Astrocyte of the spinal cord (primary cell): Measurements from ENCODE around the gene GREM1.

Experiments
- DNase-seq: peaks from one replicate; pipeline ENCODE4 v3.0.0; 2011; ENCODE audit warnings: low read depth, low spot score
- H3K4me3 ChIP-seq: 2 replicates; pipeline ENCODE4 v1.5.1; 2011; ENCODE audit warnings: low read depth, mild to moderate bottlenecking, low read length, moderate library complexity
- in situ Hi-C: cut with HindIII; loops from 2 replicates; pipeline ENCODE4 v1.10.0; 2017; ENCODE audit warnings: low sequenced_read_pairs
- TF ChIP-seq, protein P1 (sequence below): IDR thresholded peaks from 2 replicates; pipeline ENCODE4 v1.5.1; 2012; ENCODE audit warnings: low read depth, mild to moderate bottlenecking, low read length, inconsistent platforms

GREM1 gene

DNA sequence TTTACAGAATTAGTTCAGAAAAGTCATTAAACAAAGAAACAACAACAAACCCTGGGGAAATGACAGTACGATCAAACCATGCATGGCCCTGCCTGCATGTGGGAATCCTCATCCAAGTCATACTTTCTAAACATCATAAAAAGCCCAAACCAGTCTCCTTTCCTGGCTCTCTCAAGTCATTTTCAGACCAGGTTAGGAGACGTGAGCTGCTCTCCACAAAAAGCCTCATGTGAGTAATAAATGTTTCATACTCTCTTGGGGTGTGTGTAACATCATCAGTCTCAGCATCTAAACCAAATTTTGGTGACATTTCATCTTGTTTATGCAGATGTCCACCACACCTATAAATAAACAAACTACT, 18.9 kb downstream of the GREM1 start:
- H3K4me3 ChIP-seq, result no peak overlapping the region
- in situ Hi-C loops, result no loop called here
- TF ChIP-seq, protein P1, sequence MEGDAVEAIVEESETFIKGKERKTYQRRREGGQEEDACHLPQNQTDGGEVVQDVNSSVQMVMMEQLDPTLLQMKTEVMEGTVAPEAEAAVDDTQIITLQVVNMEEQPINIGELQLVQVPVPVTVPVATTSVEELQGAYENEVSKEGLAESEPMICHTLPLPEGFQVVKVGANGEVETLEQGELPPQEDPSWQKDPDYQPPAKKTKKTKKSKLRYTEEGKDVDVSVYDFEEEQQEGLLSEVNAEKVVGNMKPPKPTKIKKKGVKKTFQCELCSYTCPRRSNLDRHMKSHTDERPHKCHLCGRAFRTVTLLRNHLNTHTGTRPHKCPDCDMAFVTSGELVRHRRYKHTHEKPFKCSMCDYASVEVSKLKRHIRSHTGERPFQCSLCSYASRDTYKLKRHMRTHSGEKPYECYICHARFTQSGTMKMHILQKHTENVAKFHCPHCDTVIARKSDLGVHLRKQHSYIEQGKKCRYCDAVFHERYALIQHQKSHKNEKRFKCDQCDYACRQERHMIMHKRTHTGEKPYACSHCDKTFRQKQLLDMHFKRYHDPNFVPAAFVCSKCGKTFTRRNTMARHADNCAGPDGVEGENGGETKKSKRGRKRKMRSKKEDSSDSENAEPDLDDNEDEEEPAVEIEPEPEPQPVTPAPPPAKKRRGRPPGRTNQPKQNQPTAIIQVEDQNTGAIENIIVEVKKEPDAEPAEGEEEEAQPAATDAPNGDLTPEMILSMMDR, result no peak
- DNase-seq, result no peak

DNA sequence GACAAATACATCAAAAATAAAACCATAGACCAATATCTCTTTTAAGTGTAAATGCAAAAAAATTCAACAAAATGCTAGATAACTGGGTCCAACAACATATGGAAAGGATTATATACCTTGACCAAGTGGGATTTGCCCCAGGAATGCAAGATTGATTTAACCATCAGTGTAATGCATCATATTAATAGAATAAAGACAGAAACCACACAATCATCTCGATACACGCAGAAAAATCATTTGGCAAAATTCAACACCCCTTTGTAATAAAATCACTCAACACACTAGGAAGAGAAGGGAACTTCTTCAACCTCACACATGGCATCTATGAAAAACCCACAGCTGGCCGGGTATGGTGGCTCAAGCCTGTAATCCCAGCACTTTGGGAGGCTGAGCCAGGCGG, 19.5 kb downstream of the GREM1 start:
- no peak overlapping the region for H3K4me3 ChIP-seq
- TF ChIP-seq, protein P1, result no peak
- in situ Hi-C loops, result no loop called here
- no peak for DNase-seq

DNA sequence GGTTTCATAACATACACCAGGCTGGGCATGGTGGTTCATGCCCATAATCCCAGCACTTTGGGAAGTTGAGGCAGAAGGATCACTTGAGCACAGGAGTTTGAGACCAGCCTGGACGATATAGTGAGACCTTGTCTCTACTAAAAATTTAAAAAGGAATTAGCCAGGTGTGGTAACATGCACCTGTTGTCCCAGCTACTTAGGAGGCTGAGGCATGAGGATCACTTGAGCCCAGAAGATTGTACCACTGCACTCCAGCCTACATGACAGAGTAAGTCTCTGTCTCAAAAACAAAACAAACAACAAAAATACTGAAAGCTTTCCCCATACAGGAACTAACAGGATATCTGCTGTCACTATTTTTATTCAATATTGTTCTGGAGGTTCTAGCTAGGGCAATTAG, 20.9 kb downstream of the GREM1 start:
- H3K4me3 ChIP-seq, result no peak overlapping the region
- no peak for DNase-seq
- TF ChIP-seq, protein P1, result no peak
- in situ Hi-C loops, result no loop called here

DNA sequence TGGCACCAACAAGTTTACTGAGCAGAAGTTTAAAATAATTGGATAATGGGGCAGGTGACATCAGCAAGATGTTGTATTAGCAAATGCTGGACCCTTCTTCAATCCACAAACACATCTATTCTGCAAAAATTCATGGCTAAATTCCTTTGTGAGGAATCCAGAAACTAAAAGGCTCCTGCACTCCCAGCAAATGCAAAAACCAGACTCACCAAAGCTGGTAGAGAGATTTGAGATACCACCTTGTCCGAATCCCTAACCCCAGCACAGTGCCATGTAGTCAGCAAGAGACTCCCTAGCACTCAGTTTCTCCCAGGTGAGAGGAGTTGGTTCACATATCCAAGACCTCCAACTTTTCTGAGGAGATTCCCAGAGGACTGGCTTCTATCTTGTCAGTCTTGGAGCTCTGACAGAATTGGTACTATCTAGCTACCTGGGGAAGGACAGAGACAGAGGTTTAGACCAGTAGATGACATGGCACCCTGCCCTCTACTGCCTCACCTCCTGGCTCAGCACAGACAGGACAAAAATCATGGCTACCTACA, 21.8 kb downstream of the GREM1 start:
- no peak overlapping the region for H3K4me3 ChIP-seq
- TF ChIP-seq, protein P1, result no peak
- in situ Hi-C loops, result no loop called here
- DNase-seq, result no peak

DNA sequence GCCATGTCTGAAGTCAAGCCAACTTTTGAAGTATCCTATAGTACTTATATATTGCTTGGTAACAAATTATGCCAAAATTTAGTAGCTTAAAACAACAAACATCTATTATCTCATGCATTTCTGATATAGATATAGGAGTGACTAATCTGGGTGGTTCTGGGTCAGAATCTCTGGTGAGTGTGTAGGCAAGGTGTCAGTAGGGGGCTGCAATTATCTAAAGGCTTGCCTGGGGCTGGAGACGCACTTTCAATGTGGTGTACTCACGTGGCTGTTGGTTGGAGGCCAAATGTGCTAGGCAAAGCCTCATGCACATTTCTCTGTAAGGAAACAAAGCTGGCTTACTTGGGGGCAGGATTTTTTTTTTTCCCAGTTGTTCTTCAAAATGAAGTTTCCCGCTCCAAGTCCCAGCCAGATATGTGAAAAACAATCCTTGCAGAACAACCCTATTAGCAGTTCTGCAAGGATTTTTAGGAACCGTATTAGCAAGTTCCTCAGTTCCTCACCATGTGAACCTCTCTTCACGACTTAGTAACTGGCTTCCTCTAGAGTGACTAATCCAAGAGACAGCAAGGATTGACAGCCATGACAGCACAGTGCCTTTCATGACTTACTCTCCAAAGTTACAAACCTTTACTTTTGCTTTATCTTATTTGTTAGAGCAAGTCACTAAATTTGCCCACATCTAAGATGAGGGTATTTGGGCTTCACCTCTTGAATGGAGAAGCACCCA, 25.8 kb downstream of the GREM1 start:
- TF ChIP-seq, protein P1, result no peak
- no peak overlapping the region for H3K4me3 ChIP-seq
- in situ Hi-C loops, result no loop called here
- DNase-seq, result no peak

DNA sequence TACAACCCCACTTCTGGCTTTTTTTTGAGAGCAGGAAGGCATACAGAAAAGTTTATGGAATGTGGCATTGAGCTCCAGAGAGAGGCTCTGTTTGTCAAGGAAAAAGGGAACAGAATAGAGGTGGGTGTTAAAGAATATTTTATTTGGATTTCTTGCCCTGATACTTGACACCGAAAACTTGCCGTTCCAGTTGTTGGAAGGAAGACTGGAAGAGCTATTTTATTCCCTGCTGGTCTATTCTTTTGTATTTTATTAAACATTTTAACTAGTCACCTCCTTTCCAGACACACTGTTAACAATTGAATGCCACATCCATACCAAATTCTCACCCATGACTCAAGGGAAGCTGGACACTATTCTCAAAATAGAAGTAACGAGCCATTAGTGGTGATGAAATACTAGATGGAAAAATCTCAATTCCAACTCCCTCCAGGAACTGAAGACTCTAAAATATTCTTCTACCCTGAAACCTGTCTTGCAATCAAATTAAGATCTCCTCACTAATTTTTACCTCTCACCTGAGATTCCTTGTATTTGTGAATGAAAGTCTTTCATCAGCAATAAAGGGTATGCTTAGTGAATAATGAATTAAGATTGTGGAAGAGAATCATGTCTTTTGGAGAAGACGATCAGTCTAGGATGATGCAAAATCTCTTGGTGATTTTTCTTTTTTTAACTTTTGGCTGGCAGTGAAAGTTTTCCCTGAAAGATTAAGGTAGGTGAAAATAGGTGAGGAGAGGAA, 28.5 kb downstream of the GREM1 start:
- TF ChIP-seq, protein P1, result no peak
- DNase-seq, result no peak
- in situ Hi-C loops, result no loop called here
- H3K4me3 ChIP-seq, result no peak overlapping the region
